CD4-positive, CD25-positive, alpha-beta regulatory T cell (primary cell): ENCODE data around the gene PBX2. TPM values are rescaled to one million over a fixed set of nuclear protein-coding genes. Genes with fewer than 3 reads are reported as not detected.
A peak's percentile ranks its signal among the peaks of the same experiment; 100 is the strongest.

Source experiments
- ATAC-seq, 2 donors: fragments of 150-1000 bp; cut with Tn5 transposase; one replicate each; pipeline ENCODE4 v1.10.0; 2021; ENCODE audit warnings: low read depth in 2 of 2, moderate number of reproducible peaks in 2 of 2, moderate library complexity in 1 of 2
- DNase-seq, 3 donors: peaks; one replicate each; pipeline versions ENCODE4 v3.0.0 to v3.0.0-alpha.2; 2012 to 2022; ENCODE audit warnings: mixed read lengths in 1 of 3
- H3K27ac ChIP-seq: one replicate; pipeline ENCODE4 v1.7.0; 2013; ENCODE audit warnings: mild to moderate bottlenecking, low read length; ENCODE audit not compliant: insufficient read depth, poor library complexity, severe bottlenecking
- H3K27me3 ChIP-seq: one replicate; pipeline ENCODE4 v1.7.0; 2013; ENCODE audit warnings: low read length; ENCODE audit not compliant: control insufficient read depth, insufficient read depth
- H3K36me3 ChIP-seq: one replicate; pipeline ENCODE4 v1.7.0; 2013; ENCODE audit warnings: mild to moderate bottlenecking, low read length, moderate library complexity; ENCODE audit not compliant: control insufficient read depth, insufficient read depth
- H3K4me1 ChIP-seq: 2 replicates; pipeline ENCODE4 v1.7.0; 2013; ENCODE audit warnings: mild to moderate bottlenecking, low read length; ENCODE audit not compliant: insufficient read depth, control insufficient read depth, poor library complexity, severe bottlenecking
- H3K4me3 ChIP-seq: one replicate; pipeline ENCODE4 v1.7.0; 2013; ENCODE audit warnings: low read depth, mild to moderate bottlenecking, low read length, moderate library complexity
- H3K9me3 ChIP-seq, 2 experiments: 1 replicate in 1 of 2; 2 replicates in 1 of 2; pipeline ENCODE4 v1.7.0; 2013; ENCODE audit warnings: low read length in 2 of 2, mild to moderate bottlenecking in 1 of 2, moderate library complexity in 1 of 2; ENCODE audit not compliant: control insufficient read depth in 2 of 2
- H3K27ac Mint-ChIP-seq, 3 donors: one replicate each; pipeline ENCODE4 v1.8.0; 2020 to 2022; ENCODE audit warnings: mild to moderate bottlenecking in 3 of 3, mixed read lengths in 3 of 3, moderate library complexity in 2 of 3
- H3K27me3 Mint-ChIP-seq: one replicate; pipeline ENCODE4 v1.8.0; 2022; ENCODE audit warnings: mild to moderate bottlenecking, mixed read lengths
- H3K36me3 Mint-ChIP-seq: one replicate; pipeline ENCODE4 v1.8.0; 2020; ENCODE audit warnings: mixed read lengths
- H3K4me1 Mint-ChIP-seq, 4 donors: one replicate each; pipeline ENCODE4 v1.8.0; 2020 to 2022; ENCODE audit warnings: mixed read lengths in 4 of 4, mild to moderate bottlenecking in 1 of 4
- H3K4me3 Mint-ChIP-seq, 4 donors: one replicate each; pipeline ENCODE4 v1.8.0; 2020 to 2022; ENCODE audit warnings: mild to moderate bottlenecking in 4 of 4, mixed read lengths in 4 of 4, moderate library complexity in 3 of 4
- H3K9me3 Mint-ChIP-seq, 7 donors: one replicate each; pipeline ENCODE4 v1.8.0; 2020 to 2022; ENCODE audit warnings: mixed read lengths in 7 of 7, mild to moderate bottlenecking in 3 of 7, moderate library complexity in 2 of 7
- polyA plus RNA-seq, 4 donors: library from polyadenylated mRNA; unstranded; fragments of 300-500 nt; fragmentation: Illumina TruSeq; gene quantifications; one replicate each; pipeline ENCODE4 v1.2.3, GENCODE V29; 2021
- total RNA-seq: library from RNA; stranded (reverse); gene quantifications from one replicate; pipeline ENCODE4 v1.2.3, GENCODE V29; 2022

The PBX2 gene
- total and polyA plus RNA-seq, 5 donors from 2014 or later, result 1.7 to 106 (median 2.1) TPM

DNA sequence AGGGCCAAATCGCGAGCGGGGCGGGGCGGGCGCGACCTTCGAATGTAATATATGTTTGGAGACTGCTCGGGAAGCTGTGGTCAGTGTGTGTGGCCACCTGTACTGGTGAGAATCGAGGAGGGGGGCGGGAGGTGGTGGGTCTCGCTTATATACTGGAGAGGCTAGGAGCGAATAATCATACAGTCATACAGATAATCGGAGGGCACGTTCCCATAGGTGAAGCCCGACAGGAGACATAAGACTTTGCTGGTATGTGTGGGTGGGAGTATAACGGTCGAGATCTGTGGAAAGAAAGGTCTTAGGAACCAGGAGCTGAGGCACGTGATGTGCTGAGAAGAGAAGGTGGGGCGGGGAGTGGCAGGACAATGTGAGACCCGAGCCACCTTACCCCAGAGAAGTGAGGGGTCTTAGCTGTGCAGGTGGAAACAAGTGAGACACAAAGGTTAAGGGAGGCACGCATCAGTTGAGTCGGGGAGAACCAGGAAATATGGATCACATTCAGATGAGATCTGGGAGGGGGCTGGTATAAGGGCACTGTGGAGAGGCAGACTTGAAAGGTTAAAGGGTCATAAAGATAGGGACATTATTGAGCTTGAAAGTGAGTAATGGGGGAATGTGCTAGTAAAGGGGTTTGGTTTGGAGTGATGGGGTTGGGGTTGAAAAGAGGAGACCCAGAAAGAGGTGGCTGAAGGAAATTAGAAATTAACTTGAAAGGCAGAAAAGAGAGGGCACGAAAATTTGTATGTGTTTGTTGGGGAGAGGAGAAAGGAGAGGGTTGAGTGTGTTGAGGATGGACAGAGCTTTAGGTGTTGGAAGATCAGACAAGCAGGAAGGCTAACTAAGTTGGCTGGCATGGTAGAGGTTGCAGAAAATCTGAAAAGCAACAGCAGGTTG is 11.2 kb downstream of the PBX2 start:
- H3K27me3 ChIP-seq, result no peaks in the 10 kb centered on the region

DNA sequence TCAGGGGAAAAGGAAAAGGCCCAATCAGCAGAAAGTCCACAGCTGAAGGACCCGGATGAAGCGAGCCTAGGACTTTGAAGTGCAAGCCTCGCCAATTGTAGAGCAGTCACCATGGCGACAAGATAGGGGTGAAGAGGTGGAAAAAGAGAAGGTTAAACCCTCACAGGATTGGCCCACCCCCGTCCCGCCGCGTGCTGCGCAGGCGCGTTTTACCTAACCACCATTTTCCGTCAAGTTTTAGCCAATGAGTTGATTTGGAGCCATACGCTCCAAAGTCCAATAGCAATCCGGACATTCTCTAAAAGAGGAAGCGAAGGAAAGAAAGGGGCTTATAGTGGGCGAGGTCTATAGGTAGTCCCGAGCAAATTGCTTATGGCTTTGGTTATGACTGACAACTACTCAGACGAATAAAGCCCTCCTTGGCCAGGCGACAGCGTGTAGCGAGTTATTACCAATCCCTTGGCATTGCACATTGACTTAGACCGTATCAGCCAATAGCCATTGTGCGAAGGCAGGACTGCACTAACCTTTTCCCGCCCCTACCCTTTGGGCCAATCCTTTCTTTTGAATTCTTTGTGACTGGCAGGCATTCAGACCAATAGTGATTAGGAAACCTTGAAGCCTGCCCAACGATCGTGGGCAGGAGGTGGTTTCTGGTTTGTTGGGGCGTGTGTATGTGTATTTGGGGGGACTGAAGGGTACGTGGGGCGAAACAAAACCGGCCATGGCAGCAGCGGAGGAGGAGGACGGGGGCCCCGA is 12.0 kb downstream of the PBX2 start, which contains the start of gene RNF5:
Gene RNF5 (plus strand): TSS at position 618 of the 759 bp plus-strand sequence. CDS start 107 bp downstream, at position 725.
- peaks cover 6 to 84% (median 42%) of the 10 kb centered on the region in 4 donors for H3K4me1 Mint-ChIP-seq
- H3K4me3 Mint-ChIP-seq, result peak within 1 kb of the TSS; percentile 86 to 98 (median 98)
- H3K36me3 ChIP-seq, result peaks cover 17% of the 10 kb centered on the region
- H3K27me3 Mint-ChIP-seq, result no peaks in the 10 kb centered on the region
- H3K27ac ChIP-seq, result peak within 1 kb of the TSS; percentile 97
- peak; percentile 96 to 100 (median 98) for DNase-seq
- peak within 1 kb of the TSS; percentile 95 to 98 (median 97) for H3K27ac Mint-ChIP-seq
- H3K4me3 ChIP-seq, result peak within 1 kb of the TSS; percentile 94
- H3K36me3 Mint-ChIP-seq, result peaks cover 19% of the 10 kb centered on the region
- H3K4me1 ChIP-seq, result peaks cover 48% of the 10 kb centered on the region
- H3K9me3 Mint-ChIP-seq, result no peaks in the 10 kb centered on the region
- H3K27me3 ChIP-seq, result no peaks in the 10 kb centered on the region
- no peaks in the 10 kb centered on the region for H3K9me3 ChIP-seq
- ATAC-seq, result peak; percentile 84 to 87

More for the DNA sequence above, 11.2 kb downstream of the PBX2 start:
- Mint-ChIP-seq H3K4me3 (peak overlapping the region; percentile 86 to 98 (median 98)), H3K27ac (peak overlapping the region; percentile 95 to 98 (median 97)), H3K4me1 (peaks cover 6 to 76% (median 36%) of the 10 kb centered on the region in 4 donors), H3K9me3 (no peaks in the 10 kb centered on the region), H3K27me3 (no peaks in the 10 kb centered on the region), H3K36me3 (peaks cover 19% of the 10 kb centered on the region)
- Histone ChIP-seq H3K9me3 (no peaks in the 10 kb centered on the region), H3K4me3 (peak overlapping the region; percentile 94), H3K27ac (peak overlapping the region; percentile 97), H3K4me1 (peaks cover 52% of the 10 kb centered on the region), H3K36me3 (peaks cover 25% of the 10 kb centered on the region)
- DNase-seq, result no peak
- no peak for ATAC-seq

DNA sequence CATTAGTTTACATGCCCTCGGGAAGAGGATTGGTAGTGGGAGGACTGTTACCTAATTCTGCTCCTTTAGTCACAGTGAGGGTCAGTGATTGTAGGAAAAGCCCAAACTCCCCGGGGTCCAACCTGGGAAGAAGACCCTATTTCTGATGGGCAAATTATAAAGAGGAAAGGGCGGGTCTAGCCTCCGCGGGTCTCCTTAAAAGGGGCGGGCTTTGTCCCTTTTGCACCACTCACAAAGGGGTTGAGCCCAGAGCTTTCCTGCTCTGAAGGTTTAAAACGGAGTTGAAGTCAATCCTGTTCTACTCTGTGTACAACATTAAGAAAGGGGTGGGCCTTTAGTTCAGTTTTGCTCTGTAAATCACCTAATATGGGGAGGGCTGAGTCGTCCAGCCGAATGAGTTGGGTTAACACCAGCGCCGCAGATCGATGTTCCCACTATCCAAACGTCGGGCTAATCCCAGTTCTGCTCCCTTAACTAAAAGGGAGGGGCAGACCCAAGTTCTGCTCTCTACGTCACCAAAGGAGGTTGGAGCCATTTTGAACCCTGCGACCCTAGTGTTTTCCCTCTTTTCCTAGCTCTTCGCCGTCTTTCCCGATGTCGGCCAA is 12.7 kb downstream of the PBX2 start:
- DNase-seq (peak in 1 of 3 donors; percentile 75), ATAC-seq (no peak)
- Mint-ChIP-seq H3K27me3 (no peaks in the 10 kb centered on the region), H3K36me3 (peaks cover 19% of the 10 kb centered on the region), H3K9me3 (no peaks in the 10 kb centered on the region), H3K4me3 (peak overlapping the region; percentile 86 to 98 (median 98)), H3K27ac (peak overlapping the region; percentile 95 to 98 (median 97)), H3K4me1 (peaks cover 6 to 86% (median 46%) of the 10 kb centered on the region in 4 donors)
- Histone ChIP-seq H3K4me3 (peak overlapping the region; percentile 90), H3K36me3 (peaks cover 14% of the 10 kb centered on the region), H3K27ac (peak overlapping the region; percentile 97), H3K4me1 (peaks cover 47% of the 10 kb centered on the region), H3K9me3 (no peaks in the 10 kb centered on the region), H3K27me3 (no peaks in the 10 kb centered on the region)

DNA sequence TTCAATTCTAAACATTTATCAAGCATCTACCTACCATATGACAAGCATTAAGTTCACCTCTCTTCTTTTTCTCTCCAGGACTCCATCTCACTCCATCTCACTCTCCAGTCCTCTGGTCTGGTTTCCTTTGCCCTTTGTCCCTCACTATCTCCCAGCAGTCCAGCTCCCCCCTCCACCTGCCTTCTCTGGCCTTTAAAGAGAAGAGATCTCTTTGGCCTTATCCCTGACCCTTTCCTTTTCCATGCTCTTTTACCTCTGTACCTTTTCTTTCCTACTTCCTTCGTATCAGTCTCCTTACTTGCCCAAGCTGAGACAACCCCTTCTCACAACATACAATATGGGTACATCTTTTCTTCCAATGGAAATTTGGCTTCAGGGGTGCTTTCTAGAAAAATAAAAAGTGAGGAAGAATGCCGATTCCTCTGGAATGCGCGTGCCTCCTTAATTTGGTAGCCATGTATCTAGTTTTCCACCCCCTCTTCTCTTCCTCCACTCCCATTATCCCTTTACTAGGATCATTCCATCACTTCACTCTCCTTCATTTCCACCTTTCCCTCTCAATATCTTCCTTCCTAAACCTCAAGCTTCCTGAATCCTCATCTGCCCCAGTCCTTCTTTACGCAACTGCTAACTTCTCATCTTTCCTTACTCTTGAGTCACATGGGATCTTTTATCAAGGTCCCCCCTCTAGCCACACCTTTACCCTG is 13.4 kb downstream of the PBX2 start:
- Histone ChIP-seq H3K36me3 (peaks cover 14% of the 10 kb centered on the region), H3K4me3 (peak overlapping the region; percentile 90), H3K27ac (peak overlapping the region; percentile 97), H3K9me3 (no peaks in the 10 kb centered on the region), H3K27me3 (no peaks in the 10 kb centered on the region), H3K4me1 (peaks cover 47% of the 10 kb centered on the region)
- Mint-ChIP-seq H3K36me3 (peaks cover 19% of the 10 kb centered on the region), H3K9me3 (no peaks in the 10 kb centered on the region), H3K27ac (peak overlapping the region; percentile 95 to 98 (median 97)), H3K27me3 (no peaks in the 10 kb centered on the region), H3K4me3 (peak overlapping the region; percentile 86 to 98 (median 98)), H3K4me1 (peaks cover 6 to 89% (median 46%) of the 10 kb centered on the region in 4 donors)
- no peak for ATAC-seq
- DNase-seq, result no peak

DNA sequence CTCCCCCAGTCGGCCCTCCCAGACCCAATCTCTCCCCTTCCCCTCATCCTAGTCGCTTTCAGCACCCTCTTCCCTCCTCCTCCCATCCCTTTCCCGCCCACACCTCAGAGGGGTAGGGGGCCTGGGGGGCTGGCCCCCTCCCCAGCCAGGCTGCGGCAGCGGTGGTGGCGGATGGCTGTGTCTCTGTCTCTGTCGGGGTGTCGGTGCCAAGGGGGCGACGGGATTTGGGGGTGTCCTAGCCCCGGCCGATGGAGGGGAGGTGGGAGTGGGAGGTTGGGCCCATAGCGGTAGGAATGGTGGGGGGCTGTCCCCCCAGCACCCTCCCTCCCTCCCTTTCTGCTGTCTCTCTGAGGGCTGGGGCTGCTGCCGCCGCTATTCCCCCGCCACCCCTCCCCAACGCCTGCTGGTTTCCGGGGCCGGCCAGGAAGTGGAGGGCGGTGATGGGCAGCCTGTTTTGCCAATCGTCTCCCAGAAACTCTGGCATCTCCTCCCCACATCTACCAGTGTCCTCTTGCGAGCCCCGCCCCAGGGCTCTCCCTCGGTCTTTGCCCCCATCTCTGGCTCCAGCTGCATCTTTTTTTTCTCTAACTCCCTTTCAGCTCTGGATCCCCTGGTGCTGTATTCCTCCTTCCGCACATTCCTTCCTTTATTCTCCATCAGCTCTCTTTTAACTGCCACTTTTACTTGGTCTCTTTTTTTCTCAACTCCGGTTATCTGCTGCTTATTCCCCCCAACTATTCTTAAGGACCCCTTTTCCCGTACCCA is 14.1 kb downstream of the PBX2 start, which contains the start of gene AGPAT1:
Gene AGPAT1 (minus strand): TSS at position 374 of the 765 bp plus-strand sequence. CDS start 4,588 bp downstream, outside the sequence.
- peaks cover 6 to 90% (median 45%) of the 10 kb centered on the region in 4 donors for H3K4me1 Mint-ChIP-seq
- no peaks in the 10 kb centered on the region for H3K9me3 Mint-ChIP-seq
- H3K36me3 Mint-ChIP-seq, result peaks cover 18% of the 10 kb centered on the region
- Histone ChIP-seq H3K4me3 (peak within 1 kb of the TSS; percentile 90), H3K27ac (peak within 1 kb of the TSS; percentile 97), H3K9me3 (no peaks in the 10 kb centered on the region), H3K36me3 (peaks cover 6% of the 10 kb centered on the region), H3K27me3 (no peaks in the 10 kb centered on the region), H3K4me1 (peaks cover 47% of the 10 kb centered on the region)
- H3K27me3 Mint-ChIP-seq, result no peaks in the 10 kb centered on the region
- peak within 1 kb of the TSS; percentile 95 to 98 (median 97) for H3K27ac Mint-ChIP-seq
- ATAC-seq, result peak; percentile 45 to 49
- H3K4me3 Mint-ChIP-seq, result peak within 1 kb of the TSS; percentile 86 to 98 (median 98)
- peak; percentile 92 to 98 (median 95) for DNase-seq

DNA sequence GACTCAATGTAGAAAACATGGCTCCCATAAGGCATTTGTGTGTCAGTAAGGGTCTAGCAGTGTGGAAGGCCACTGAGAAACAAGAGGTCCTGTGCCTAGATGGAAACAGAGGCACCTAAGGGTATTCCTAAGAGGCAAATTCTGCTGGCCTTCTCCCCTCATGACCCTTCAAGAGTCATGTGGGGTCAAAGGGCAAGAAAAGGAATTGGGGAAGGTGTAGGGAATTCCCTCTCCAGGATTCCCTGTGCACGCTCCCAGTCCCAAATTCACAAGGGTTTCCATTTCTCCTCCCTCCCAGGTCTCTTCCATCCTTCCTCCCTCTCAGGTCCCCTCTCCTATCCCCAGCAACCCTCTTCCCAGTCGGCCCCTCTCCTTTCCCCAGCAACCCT is 14.7 kb downstream of the PBX2 start:
- Histone ChIP-seq H3K4me3 (peak overlapping the region; percentile 86), H3K4me1 (peaks cover 47% of the 10 kb centered on the region), H3K9me3 (no peaks in the 10 kb centered on the region), H3K27me3 (no peaks in the 10 kb centered on the region), H3K27ac (peak overlapping the region; percentile 97), H3K36me3 (peaks cover 5% of the 10 kb centered on the region)
- no peaks in the 10 kb centered on the region for H3K9me3 Mint-ChIP-seq
- H3K36me3 Mint-ChIP-seq, result peaks cover 17% of the 10 kb centered on the region
- peak overlapping the region; percentile 57 to 98 (median 94) for H3K4me3 Mint-ChIP-seq
- H3K27ac Mint-ChIP-seq, result peak overlapping the region; percentile 78 to 95 (median 94)
- no peak for DNase-seq
- peaks cover 6 to 84% (median 41%) of the 10 kb centered on the region in 4 donors for H3K4me1 Mint-ChIP-seq
- no peaks in the 10 kb centered on the region for H3K27me3 Mint-ChIP-seq
- no peak for ATAC-seq
